Fibroblast of lung (primary cell): ENCODE measurements around the gene FGA. TPM values are rescaled to one million over a fixed set of nuclear protein-coding genes. Genes with fewer than 3 reads are reported as not detected.
A peak's percentile ranks its signal among the peaks of the same experiment; 100 is the strongest.
"Not testable (repeated sequence)": the region's sequence is repeated elsewhere in the genome, so short reads cannot be mapped to it uniquely, and the experiment has no call there.

Source experiments
- DNase-seq, 2 donors: peaks; one replicate each; pipeline versions ENCODE4 v3.0.0 to v3.0.0-alpha.2; 2010; ENCODE audit warnings: low read depth in 2 of 2
- H2AFZ ChIP-seq: 2 replicates; pipeline ENCODE4 v1.5.1; 2012; ENCODE audit warnings: low read length, control low read depth, inconsistent platforms
- H3K27ac ChIP-seq: 2 replicates; pipeline ENCODE4 v1.5.1; 2011; ENCODE audit warnings: low read length, control low read depth; ENCODE audit not compliant: insufficient read depth
- H3K27me3 ChIP-seq: 2 replicates; pipeline ENCODE4 v1.5.1; 2011; ENCODE audit warnings: mild to moderate bottlenecking, low read length; ENCODE audit not compliant: control insufficient read depth, insufficient read depth
- H3K36me3 ChIP-seq: 2 replicates; pipeline ENCODE4 v1.5.1; 2011; ENCODE audit warnings: low read length; ENCODE audit not compliant: control insufficient read depth, insufficient read depth
- H3K4me1 ChIP-seq: 2 replicates; pipeline ENCODE4 v1.5.1; 2011; ENCODE audit warnings: low read length; ENCODE audit not compliant: control insufficient read depth, insufficient read depth; ENCODE audit errors: extremely low read depth
- H3K4me2 ChIP-seq: 2 replicates; pipeline ENCODE4 v1.5.1; 2011; ENCODE audit warnings: low read length, control low read depth; ENCODE audit not compliant: insufficient read depth; ENCODE audit errors: extremely low read depth
- H3K4me3 ChIP-seq, 4 experiments: fragments of 200-600 bp in 1 of 4; sonication (generic) in 1 of 4; replicated peaks in 1 of 4; 2 replicates each; pipeline ENCODE4 v1.5.1; 2011 to 2016; ENCODE audit warnings: low read length in 4 of 4, low read depth in 3 of 4, mild to moderate bottlenecking in 3 of 4, control low read depth in 2 of 4, inconsistent platforms in 1 of 4, mixed read lengths in 1 of 4; ENCODE audit not compliant: insufficient read depth in 1 of 4; ENCODE audit errors: control extremely low read depth in 1 of 4
- H3K79me2 ChIP-seq: 2 replicates; pipeline ENCODE4 v1.5.1; 2012; ENCODE audit warnings: mild to moderate bottlenecking, low read length, inconsistent platforms; ENCODE audit not compliant: control insufficient read depth, insufficient read depth
- H3K9ac ChIP-seq: 2 replicates; pipeline ENCODE4 v1.5.1; 2011; ENCODE audit warnings: mild to moderate bottlenecking, low read length, control low read depth; ENCODE audit not compliant: insufficient read depth
- H3K9me3 ChIP-seq: 2 replicates; pipeline ENCODE4 v1.5.1; 2012; ENCODE audit warnings: low read depth, low read length; ENCODE audit not compliant: control insufficient read depth, insufficient read depth
- H4K20me1 ChIP-seq: 2 replicates; pipeline ENCODE4 v1.5.1; 2011; ENCODE audit warnings: low read length; ENCODE audit not compliant: control insufficient read depth, insufficient read depth; ENCODE audit errors: extremely low read depth
- EZH2 ChIP-seq: IDR thresholded peaks from 2 replicates; pipeline ENCODE4 v1.5.1; 2012; ENCODE audit warnings: low read length, control low read depth, mild to moderate bottlenecking; ENCODE audit errors: missing control alignments
- polyA plus RNA-seq, 2 donors: library from polyadenylated mRNA; depleted of rRNA in 1 of 2; stranded (reverse) in 1 of 2; unstranded in 1 of 2; fragments of >200 nt; gene quantifications; 2 replicates each; pipeline ENCODE4 v1.2.1, GENCODE V29; 2011 to 2012; ENCODE audit warnings: missing spikeins in 1 of 2
- total RNA-seq: library from RNA; depleted of rRNA; stranded (reverse); fragments of >200 nt; gene quantifications from 2 replicates; pipeline ENCODE4 v1.2.1, GENCODE V29; 2014
- TF ChIP-seq, protein P1 (sequence below), 2 donors: IDR thresholded peaks in 1 of 2; conservative IDR thresholded peaks in 1 of 2; 1 replicate in 1 of 2; 2 replicates in 1 of 2; pipeline ENCODE4 v1.5.1; 2011 to 2012; ENCODE audit warnings: low read length in 2 of 2, control low read depth in 1 of 2, inconsistent platforms in 1 of 2, low read depth in 1 of 2, mild to moderate bottlenecking in 1 of 2

Gene FGA
- total and polyA plus RNA-seq, 2 donors (not counting 1 experiment from before 2014, with no cell fraction given), result not detected

DNA sequence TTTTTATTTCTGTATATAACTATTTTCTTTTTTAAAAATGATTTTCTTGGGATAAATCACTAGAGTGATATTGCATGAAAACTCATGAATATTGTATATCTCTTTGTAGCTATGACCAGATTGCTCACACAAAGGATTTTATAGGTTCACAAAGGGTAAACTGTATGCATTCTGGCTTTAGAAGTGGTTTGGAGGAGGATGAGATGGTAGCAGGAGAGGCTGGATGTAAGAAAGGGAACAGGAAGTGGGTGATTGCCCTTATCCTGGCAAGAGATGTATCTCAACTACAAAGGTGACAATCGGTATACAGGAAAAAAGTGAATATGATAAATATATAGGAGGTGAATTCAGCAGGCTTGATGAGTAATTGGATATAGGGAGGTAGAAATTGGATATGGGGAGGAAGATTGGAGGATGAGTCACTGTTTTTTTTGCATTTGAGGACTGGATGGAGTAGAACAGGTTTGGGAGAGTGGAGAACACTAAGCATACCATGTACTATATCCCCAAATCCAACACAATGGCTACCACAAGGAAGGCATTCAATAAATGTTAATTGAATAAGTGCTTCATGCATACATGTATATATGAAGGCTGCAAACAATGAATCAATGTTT, 12.0 kb upstream of the FGA start:
- Histone ChIP-seq H4K20me1 (no peaks in the 10 kb centered on the region), H3K79me2 (no peaks in the 10 kb centered on the region), H3K4me2 (no peak overlapping the region), H3K4me1 (no peaks in the 10 kb centered on the region), H3K4me3 (no peak overlapping the region), H3K27ac (no peak overlapping the region), H2AFZ (no peak overlapping the region), H3K36me3 (no peaks in the 10 kb centered on the region), H3K9ac (no peak overlapping the region), H3K27me3 (no peaks in the 10 kb centered on the region), H3K9me3 (no peaks in the 10 kb centered on the region)
- peak in 1 of 2 donors; percentile 31 for DNase-seq
- TF ChIP-seq EZH2, result no peak
- TF ChIP-seq, protein P1, sequence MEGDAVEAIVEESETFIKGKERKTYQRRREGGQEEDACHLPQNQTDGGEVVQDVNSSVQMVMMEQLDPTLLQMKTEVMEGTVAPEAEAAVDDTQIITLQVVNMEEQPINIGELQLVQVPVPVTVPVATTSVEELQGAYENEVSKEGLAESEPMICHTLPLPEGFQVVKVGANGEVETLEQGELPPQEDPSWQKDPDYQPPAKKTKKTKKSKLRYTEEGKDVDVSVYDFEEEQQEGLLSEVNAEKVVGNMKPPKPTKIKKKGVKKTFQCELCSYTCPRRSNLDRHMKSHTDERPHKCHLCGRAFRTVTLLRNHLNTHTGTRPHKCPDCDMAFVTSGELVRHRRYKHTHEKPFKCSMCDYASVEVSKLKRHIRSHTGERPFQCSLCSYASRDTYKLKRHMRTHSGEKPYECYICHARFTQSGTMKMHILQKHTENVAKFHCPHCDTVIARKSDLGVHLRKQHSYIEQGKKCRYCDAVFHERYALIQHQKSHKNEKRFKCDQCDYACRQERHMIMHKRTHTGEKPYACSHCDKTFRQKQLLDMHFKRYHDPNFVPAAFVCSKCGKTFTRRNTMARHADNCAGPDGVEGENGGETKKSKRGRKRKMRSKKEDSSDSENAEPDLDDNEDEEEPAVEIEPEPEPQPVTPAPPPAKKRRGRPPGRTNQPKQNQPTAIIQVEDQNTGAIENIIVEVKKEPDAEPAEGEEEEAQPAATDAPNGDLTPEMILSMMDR (conservative IDR thresholded peaks at IDR 0.05 in 1 of 2, IDR thresholded peaks at IDR 0.05 in 1 of 2; ENCODE audit: low read depth in 1 of 2, low read length in 2 of 2), result no peak

DNA sequence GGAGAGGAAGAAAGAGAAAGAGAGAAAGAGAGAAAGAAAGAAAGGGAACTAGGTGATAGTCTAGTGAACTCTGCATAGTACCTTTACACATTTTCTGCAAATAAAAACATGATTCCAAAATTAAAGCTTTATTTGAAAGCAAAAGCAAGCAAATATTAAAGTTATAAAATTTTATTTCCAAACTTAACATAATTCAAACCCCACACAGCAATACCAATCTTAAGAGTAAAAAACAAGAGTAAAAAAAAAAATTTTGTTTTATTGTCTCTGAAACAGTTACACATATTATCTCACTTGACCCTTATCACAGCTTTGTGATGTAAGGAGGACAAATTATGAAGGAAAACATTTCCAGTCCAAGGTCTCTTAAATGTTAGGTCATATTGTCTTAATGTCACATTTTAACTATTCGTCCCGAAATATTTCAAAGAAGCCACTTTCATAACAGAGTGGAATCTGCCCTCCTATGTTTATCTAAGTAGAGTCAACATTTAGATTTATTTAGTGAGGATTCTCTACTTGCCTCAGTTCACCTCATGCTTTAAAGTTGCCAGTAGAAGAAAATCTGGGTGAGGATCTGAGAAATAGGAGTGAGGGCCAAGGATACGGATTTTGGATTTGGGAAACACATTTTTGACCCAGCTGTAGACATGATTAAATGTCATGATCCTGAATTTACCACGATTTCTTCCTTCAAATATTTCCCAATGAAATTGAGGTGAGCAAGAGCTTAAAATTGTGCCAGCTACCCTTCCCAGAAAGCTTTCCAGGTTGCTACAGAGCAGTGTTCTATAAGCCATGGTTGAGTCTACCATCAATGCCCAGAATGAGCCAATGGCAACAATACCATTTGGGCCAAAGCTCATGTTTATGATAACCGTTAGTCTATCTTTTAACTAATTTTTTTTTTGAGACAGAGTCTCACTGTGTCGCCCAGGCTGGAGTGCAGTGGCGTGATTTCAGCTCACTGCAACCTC, 7.5 kb upstream of the FGA start:
- no peak overlapping the region for H3K9ac ChIP-seq
- no peak for TF ChIP-seq EZH2
- TF ChIP-seq, protein P1 (conservative IDR thresholded peaks at IDR 0.05 in 1 of 2, IDR thresholded peaks at IDR 0.05 in 1 of 2; ENCODE audit: low read depth in 1 of 2, low read length in 2 of 2), result no peak
- no peak for DNase-seq

DNA sequence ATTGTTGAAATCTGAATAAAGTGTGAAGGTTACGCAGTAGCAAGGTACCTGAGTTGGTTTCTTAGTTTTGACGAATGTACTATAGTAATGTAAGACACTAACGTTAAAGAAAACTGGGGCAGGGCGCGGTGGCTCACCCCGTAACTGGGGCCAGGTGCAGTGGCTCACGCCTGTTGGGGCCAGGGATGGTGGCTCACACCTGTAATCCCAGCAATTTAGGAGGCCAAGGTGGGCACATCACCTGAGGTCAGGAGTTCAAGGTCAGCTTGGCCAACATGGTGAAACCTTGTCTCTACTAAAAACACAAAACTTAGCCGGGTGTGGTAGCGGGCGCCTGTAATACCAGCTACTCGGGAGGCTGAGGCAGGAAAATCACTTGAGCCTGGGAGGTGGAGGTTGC, 6.7 kb upstream of the FGA start:
- DNase-seq, H3K4me3 ChIP-seq, H3K79me2 ChIP-seq, H3K27ac ChIP-seq, H3K4me2 ChIP-seq, H3K27me3 ChIP-seq, H2AFZ ChIP-seq, H4K20me1 ChIP-seq, H3K9ac ChIP-seq, H3K36me3 ChIP-seq, H3K9me3 ChIP-seq, H3K4me1 ChIP-seq: not testable (repeated sequence)

More for the DNA sequence above, 7.5 kb upstream of the FGA start:
- Histone ChIP-seq H4K20me1 (no peaks in the 10 kb centered on the region), H2AFZ (no peak overlapping the region), H3K27me3 (no peaks in the 10 kb centered on the region), H3K4me3 (no peak overlapping the region), H3K79me2 (no peaks in the 10 kb centered on the region), H3K36me3 (no peaks in the 10 kb centered on the region), H3K4me1 (no peaks in the 10 kb centered on the region), H3K4me2 (no peak overlapping the region), H3K9me3 (no peaks in the 10 kb centered on the region), H3K27ac (no peak overlapping the region)
